KOPT-K1 (cell line): Measurements from ENCODE around the gene COIL.
"Not testable (repeated sequence)": the region's sequence is repeated elsewhere in the genome, so short reads cannot be mapped to it uniquely, and the experiment has no call there.

Source experiments
- H3K27ac ChIP-seq: fragments of 200-600 bp; sonication (generic); 2 replicates; pipeline ENCODE4 v1.5.1; 2016; ENCODE audit warnings: antibody characterized with exemption, mild to moderate bottlenecking, low read depth, low read length; ENCODE audit not compliant: poor library complexity, severe bottlenecking
- H3K36me3 ChIP-seq: fragments of 200-600 bp; sonication (generic); 2 replicates; pipeline ENCODE4 v1.5.1; 2017; ENCODE audit warnings: antibody characterized with exemption, mild to moderate bottlenecking, low read length, moderate library complexity; ENCODE audit not compliant: insufficient read depth
- H3K9me3 ChIP-seq: fragments of 200-600 bp; sonication (generic); 2 replicates; pipeline ENCODE4 v1.5.1; 2017; ENCODE audit warnings: antibody characterized with exemption, low read length, mild to moderate bottlenecking; ENCODE audit not compliant: insufficient read depth, poor library complexity, severe bottlenecking

The COIL gene

GRCh38 chr17:56965681-56966080, 4.8 kb upstream of the COIL start:
- H3K27ac ChIP-seq, H3K36me3 ChIP-seq, H3K9me3 ChIP-seq: not testable (repeated sequence)

- H3K9me3 ChIP-seq, H3K27ac ChIP-seq, H3K36me3 ChIP-seq: not testable (repeated sequence)
Measured at GRCh38 chr17:56965241-56965640, 4.4 kb upstream of the COIL start.

- Histone ChIP-seq H3K9me3 (no peaks in the 10 kb centered on the region), H3K36me3 (peaks cover 18% of the 10 kb centered on the region), H3K27ac (no peak overlapping the region)
Measured at GRCh38 chr17:56956992-56957391, 3.9 kb downstream of the COIL start.

- Histone ChIP-seq H3K36me3 (peaks cover 78% of the 10 kb centered on the region), H3K27ac (no peak overlapping the region), H3K9me3 (no peaks in the 10 kb centered on the region)
Measured at GRCh38 chr17:56949595-56949994, 11.3 kb downstream of the COIL start.

GRCh38 chr17:56948491-56948890, 12.4 kb downstream of the COIL start:
- Histone ChIP-seq H3K27ac (no peak overlapping the region), H3K36me3 (peaks cover 83% of the 10 kb centered on the region), H3K9me3 (no peaks in the 10 kb centered on the region)

GRCh38 chr17:56947741-56948140, 13.1 kb downstream of the COIL start:
- H3K27ac ChIP-seq = no peak overlapping the region

GRCh38 chr17:56945938-56946505, 14.8 kb downstream of the COIL start:
- Histone ChIP-seq H3K9me3 (no peaks in the 10 kb centered on the region), H3K27ac (no peak overlapping the region), H3K36me3 (peaks cover 96% of the 10 kb centered on the region)

More at GRCh38 chr17:56947741-56948140, 13.1 kb downstream of the COIL start:
- Histone ChIP-seq H3K9me3 (no peaks in the 10 kb centered on the region), H3K36me3 (peaks cover 87% of the 10 kb centered on the region)

GRCh38 chr17:56943505-56944125, 17.2 kb downstream of the COIL start:
- H3K36me3 ChIP-seq = peaks cover 99% of the 10 kb centered on the region
- H3K9me3 ChIP-seq = no peaks in the 10 kb centered on the region
- no peak overlapping the region for H3K27ac ChIP-seq

GRCh38 chr17:56939869-56940484, 20.9 kb downstream of the COIL start:
- peaks cover 99% of the 10 kb centered on the region for H3K36me3 ChIP-seq

GRCh38 chr17:56938206-56938605, 22.6 kb downstream of the COIL start:
- H3K9me3 ChIP-seq, H3K27ac ChIP-seq: not testable (repeated sequence)
- peaks cover 98% of the 10 kb centered on the region for H3K36me3 ChIP-seq

More at GRCh38 chr17:56939869-56940484, 20.9 kb downstream of the COIL start:
- Histone ChIP-seq H3K27ac (no peak overlapping the region), H3K9me3 (no peaks in the 10 kb centered on the region)

GRCh38 chr17:56937687-56938086, 23.2 kb downstream of the COIL start:
- H3K36me3 ChIP-seq = peaks cover 95% of the 10 kb centered on the region
- no peak overlapping the region for H3K27ac ChIP-seq
- peaks cover under 1% of the 10 kb centered on the region for H3K9me3 ChIP-seq

- H3K27ac ChIP-seq = no peak overlapping the region
- H3K36me3 ChIP-seq = peaks cover 86% of the 10 kb centered on the region
- H3K9me3 ChIP-seq = peaks cover 7% of the 10 kb centered on the region
Measured at GRCh38 chr17:56936697-56937322, 24.0 kb downstream of the COIL start.

- no peak overlapping the region for H3K27ac ChIP-seq
- H3K36me3 ChIP-seq = peaks cover 73% of the 10 kb centered on the region
- peaks cover 21% of the 10 kb centered on the region for H3K9me3 ChIP-seq
Measured at GRCh38 chr17:56935461-56935860, 25.4 kb downstream of the COIL start.

- Histone ChIP-seq H3K27ac (no peak overlapping the region), H3K9me3 (peaks cover 33% of the 10 kb centered on the region), H3K36me3 (peaks cover 61% of the 10 kb centered on the region)
Measured at GRCh38 chr17:56934280-56934679, 26.6 kb downstream of the COIL start.

- Histone ChIP-seq H3K9me3 (peaks cover 37% of the 10 kb centered on the region), H3K36me3 (peaks cover 57% of the 10 kb centered on the region), H3K27ac (no peak overlapping the region)
Measured at GRCh38 chr17:56933868-56934267, 27.0 kb downstream of the COIL start.
